ENCODE data around the gene CCDC186. TPM values are rescaled to one million over a fixed set of nuclear protein-coding genes. Genes with fewer than 3 reads are reported as not detected.

The CCDC186 gene
- 10.9 and 16.4 TPM in 2 replicates for total RNA-seq

GRCh38 chr10:114173921-114174694 is at the start of gene CCDC186:
Gene CCDC186, minus strand, starts transcription at chr10:114174203. Its CDS starts 10,935 bp downstream, at chr10:114163268.

GRCh38 chr10:114179148-114179547 is 5.1 kb upstream of the CCDC186 start, which contains the start of gene TDRD1:
Gene TDRD1, plus strand, starts transcription at chr10:114179353. Its CDS starts 8,479 bp downstream, at chr10:114187832.

Other genes starting within 250 kb of the CCDC186 start
- gene ADRB1, start 130.3 kb downstream of the CCDC186 start, total RNA-seq = 2.8 and 11.1 TPM in 2 replicates
- gene TDRD1, start 5.2 kb upstream of the CCDC186 start, total RNA-seq = under 0.01 TPM in 1 of 2 replicates, not detected in the other
- gene VWA2, start 65.1 kb upstream of the CCDC186 start, total RNA-seq = not detected in 2 replicates
- 0.17 and 0.54 TPM in 2 replicates for gene AFAP1L2, start 230.3 kb upstream of the CCDC186 start, total RNA-seq

Measured in dermis lymphatic vessel endothelial cell (primary cell).